K562 (cell line): ENCODE data around the gene PPP1R10. TPM values are rescaled to one million over a fixed set of nuclear protein-coding genes. Genes with fewer than 3 reads are reported as not detected.
A peak's percentile ranks its signal among the peaks of the same experiment; 100 is the strongest.

Experiments
- ATAC-seq: fragments of 200-7000 bp; cut with Tn5 transposase; 3 replicates; pipeline ENCODE4 v1.9.1; 2020; ENCODE audit warnings: moderate library complexity
- BruUV-seq: library from RNA; stranded (reverse); fragments of 400-500 nt; replicated peaks from 2 replicates; lab custom pipeline; 2021; lab: Mats Ljungman, UMichigan
- CTCF ChIA-PET: fragments of 300-600 bp; formaldehyde crosslinking; extraction: SDS; loops from one replicate; lab custom pipeline; 2021; ENCODE audit warnings: low intra/inter-chr PET ratio; lab: Yijun Ruan, JAX
- POLR2A ChIA-PET: fragments of 300-600, 350-650 bp; sonication (Branson Sonifier 250); formaldehyde crosslinking; extraction: SDS; loops from one replicate; lab custom pipeline; 2021; ENCODE audit warnings: antibody characterized with exemption, inconsistent platforms; lab: Yijun Ruan, JAX
- DNase-seq, 4 experiments: peaks; one replicate each; pipeline versions ENCODE4 v3.0.0 to v3.0.0-alpha.2; 2011 to 2018; ENCODE audit warnings: low spot score in 3 of 4, mixed read lengths in 3 of 4; ENCODE audit errors: extremely low read depth in 1 of 4
- FAIRE-seq: peaks from 2 replicates; lab custom pipeline; 2011; peaks lifted over from hg19 to GRCh38; lab: Jason Lieb, UNC
- H2AFZ ChIP-seq: 2 replicates; pipeline ENCODE4 v1.6.0; 2011; ENCODE audit warnings: low read depth, low read length, control low read depth, inconsistent platforms
- H3K27ac ChIP-seq: fragments of 200-600 bp; 3 replicates; pipeline ENCODE4 v1.8.0; 2011; ENCODE audit warnings: low read depth, mild to moderate bottlenecking, control low read depth, inconsistent platforms, low read length, moderate library complexity, mixed read lengths; ENCODE audit errors: extremely low read depth
- H3K27me3 ChIP-seq, 2 experiments: fragments of 300-600 bp in 1 of 2; 2 replicates in 1 of 2; 3 replicates in 1 of 2; pipeline versions ENCODE4 v1.6.0 to v1.8.0; 2011; ENCODE audit warnings: inconsistent platforms in 2 of 2, low read length in 2 of 2, mild to moderate bottlenecking in 1 of 2, mixed read lengths in 1 of 2, moderate library complexity in 1 of 2; ENCODE audit not compliant: control insufficient read depth in 2 of 2, insufficient read depth in 2 of 2
- H3K36me3 ChIP-seq: fragments of 300-600 bp; 3 replicates; pipeline ENCODE4 v1.8.0; 2011; ENCODE audit warnings: mild to moderate bottlenecking, low read length, inconsistent platforms; ENCODE audit not compliant: control insufficient read depth, insufficient read depth
- H3K4me1 ChIP-seq, 2 experiments: fragments of 200-600 bp in 1 of 2; replicated peaks in 1 of 2; 2 replicates in 1 of 2; 3 replicates in 1 of 2; pipeline versions ENCODE4 v1.5.1 to v1.8.0; 2011; ENCODE audit warnings: inconsistent platforms in 2 of 2, low read length in 2 of 2, mild to moderate bottlenecking in 1 of 2, mixed read lengths in 1 of 2, moderate library complexity in 1 of 2; ENCODE audit not compliant: control insufficient read depth in 2 of 2, insufficient read depth in 2 of 2
- H3K4me2 ChIP-seq: 2 replicates; pipeline ENCODE4 v1.6.1; 2011; ENCODE audit warnings: low read length, control low read depth, inconsistent platforms, mixed read lengths; ENCODE audit not compliant: insufficient read depth
- H3K4me3 ChIP-seq: fragments of 200-600 bp; sonication (generic), shearing (Covaris generic); 2 replicates; pipeline ENCODE4 v1.5.1; 2016; ENCODE audit warnings: control low read depth, inconsistent platforms
- H3K79me2 ChIP-seq: fragments of 200-600 bp; 3 replicates; pipeline ENCODE4 v1.8.0; 2011; ENCODE audit warnings: low read length, inconsistent platforms; ENCODE audit not compliant: control insufficient read depth, insufficient read depth
- H3K9ac ChIP-seq, 2 experiments: 2 replicates each; pipeline versions ENCODE4 v1.6.0 to v1.6.1; 2011; ENCODE audit warnings: low read depth in 2 of 2, low read length in 2 of 2, control low read depth in 1 of 2, inconsistent platforms in 1 of 2, mild to moderate bottlenecking in 1 of 2, mixed read lengths in 1 of 2; ENCODE audit not compliant: insufficient read depth in 1 of 2
- H3K9me1 ChIP-seq: one replicate; pipeline ENCODE4 v1.6.0; 2011; ENCODE audit warnings: inconsistent platforms, mild to moderate bottlenecking, low read length, moderate library complexity; ENCODE audit not compliant: control insufficient read depth, insufficient read depth
- H3K9me3 ChIP-seq: replicated peaks from 2 replicates; pipeline ENCODE4 v1.5.1; 2011; ENCODE audit warnings: low read depth, low read length, inconsistent platforms; ENCODE audit not compliant: control insufficient read depth, insufficient read depth
- H4K20me1 ChIP-seq: replicated peaks from 2 replicates; pipeline ENCODE4 v1.6.1; 2011; ENCODE audit warnings: low read length, inconsistent platforms, mixed read lengths; ENCODE audit not compliant: control insufficient read depth, insufficient read depth
- EP400 ChIP-seq: fragments of 450-650 bp; IDR thresholded peaks from 2 replicates; pipeline ENCODE4 v1.6.1; 2017; ENCODE audit warnings: antibody characterized with exemption, mild to moderate bottlenecking, moderate library complexity
- POLR2A ChIP-seq: fragments of 450-650 bp; conservative IDR thresholded peaks from 2 replicates; pipeline ENCODE4 v1.6.1; 2016
- POLR2B ChIP-seq: fragments of 450-650 bp; IDR thresholded peaks from 2 replicates; pipeline ENCODE4 v1.6.1; 2018; ENCODE audit warnings: low read depth; ENCODE audit not compliant: partially characterized antibody
- POLR2G ChIP-seq: fragments of 200-400 bp; formaldehyde crosslinking; IDR thresholded peaks from 2 replicates; pipeline ENCODE4 v1.6.1; 2017; ENCODE audit warnings: low read depth, mild to moderate bottlenecking, antibody characterized with exemption, low read length, moderate library complexity
- POLR2H ChIP-seq: IDR thresholded peaks from 2 replicates; pipeline ENCODE4 v1.6.1; 2016; ENCODE audit warnings: missing genetic modification characterization, low read depth, mild to moderate bottlenecking, control low read depth, missing compliant biosample characterization, moderate library complexity
- SUPT5H ChIP-seq: fragments of 450-650 bp; IDR thresholded peaks from 2 replicates; pipeline ENCODE4 v1.6.1; 2016
- THRB ChIP-seq: fragments of 450-650 bp; formaldehyde crosslinking; conservative IDR thresholded peaks from 2 replicates; pipeline ENCODE4 v1.4.0; 2022; ENCODE audit warnings: mild to moderate bottlenecking, missing genetic modification characterization
- ZFP30 ChIP-seq: fragments of 250-450 bp; sonication (Bioruptor Pico); IDR thresholded peaks from 2 replicates; pipeline ENCODE4 v1.8.0; 2022; ENCODE audit warnings: moderate library complexity, mild to moderate bottlenecking, inconsistent platforms, borderline replicate concordance
- ZNF589 ChIP-seq: fragments of 200-800 bp; sonication (Bioruptor generic); IDR thresholded peaks from 2 replicates; pipeline ENCODE4 v1.6.1; 2016; ENCODE audit warnings: low read depth, missing genetic modification characterization, missing compliant biosample characterization
- whole genome bisulfite sequencing: fragments of 100-300 bp; shearing (Covaris generic); methylation state at CpG from one replicate; pipeline ENCODE4 v1.1.6; 2016; ENCODE audit warnings: low coverage, mixed read lengths; ENCODE audit not compliant: insufficient coverage; ENCODE audit errors: missing lambda C conversion rate; 5-methylcytosine and 5-hydroxymethylcytosine counted together
- in situ Hi-C: fragments of 300-500 bp; cut with MboI; formaldehyde crosslinking; loops from 4 replicates; pipeline ENCODE4 v1.15.0; 2018; ENCODE audit warnings: inconsistent platforms, mixed read lengths
- intact Hi-C: fragments of 100-400 bp; cut with micrococcal nuclease; formaldehyde crosslinking; loops from 2 replicates; pipeline ENCODE4 v1.14.2; 2022
- polyA plus RNA-seq, 8 experiments: library from polyadenylated mRNA; depleted of rRNA in 4 of 8; stranded (reverse) in 5 of 8; unstranded in 3 of 8; fragments of >200 nt; fragmentation: Nextera tagmentation in 2 of 8; fragmentation: Illumina TruSeq in 1 of 8; extraction: Ambion mirVana in 2 of 8; extraction: Trizol in 1 of 8; gene quantifications; 2 replicates each; pipeline versions ENCODE4 v1.2.1 to v1.2.3, GENCODE V29; 2011 to 2014; ENCODE audit warnings: inconsistent platforms in 1 of 8, missing spikeins in 1 of 8
- total RNA-seq, 7 experiments: library from RNA; depleted of rRNA in 6 of 7; stranded (reverse); fragments of >200 nt in 6 of 7; fragmentation: Illumina TruSeq in 2 of 7; extraction: Trizol in 2 of 7; gene quantifications; 2 replicates each; pipeline versions ENCODE4 v1.2.1 to v1.2.3, GENCODE V29; 2011 to 2021; ENCODE audit warnings: low replicate concordance in 1 of 7

The PPP1R10 gene
- total and polyA plus RNA-seq, 9 of the 15 experiments (the other 6 are each of a cell fraction or from before 2014, with no cell fraction given) = 14.1 to 65.5 (median 32.6) TPM

GRCh38 chr6:30564114-30564513, 52.9 kb downstream of the PPP1R10 start:
- POLR2A ChIA-PET = interaction anchor here (0.6 to 1.8 kb wide), 6 partner anchors 9 to 653 kb away, joined by 3 to 7 read pairs (median 4); no protein-coding TSS in a partner anchor
- no peaks in the 10 kb centered on the region for H3K9me1 ChIP-seq
- no peak for ATAC-seq
- TF ChIP-seq EP400 (no peak), SUPT5H (peak; percentile 54), THRB (CRISPR knock-in tag) (0 out of 2 replicates have a peak, but pooled peaks have one; percentile 64), POLR2B (peak; percentile 24), POLR2H (tag) (no peak), ZFP30 (CRISPR knock-in tag) (no peak), POLR2A (peak; percentile 61), ZNF589 (CRISPR knock-in tag) (no peak), POLR2G (0 out of 2 replicates have a peak, but pooled peaks have one; percentile 4)
- TF ChIP-seq, all 486 proteins: peak for 5
- no peaks in the 10 kb centered on the region for H4K20me1 ChIP-seq
- no peak overlapping the region for H3K4me2 ChIP-seq
- peaks cover 18% of the 10 kb centered on the region for H3K79me2 ChIP-seq
- no peak overlapping the region for H3K9ac ChIP-seq
- peaks cover 49% of the 10 kb centered on the region for H3K36me3 ChIP-seq
- intact Hi-C loops = no loop called here
- DNase-seq = no peak
- peaks cover 4 to 8% of the 10 kb centered on the region in 2 experiments; a peak in 3 of 5 replicates for H3K4me1 ChIP-seq
- no peak overlapping the region for H3K4me3 ChIP-seq
- WGBS = 100% methylated on average over 1 of the region's 1 CpG
- no TSS peak for BruUV-seq
- CTCF ChIA-PET = no interaction called here
- in situ Hi-C loops = no loop called here
- H2AFZ ChIP-seq = no peak overlapping the region
- H3K27ac ChIP-seq = no peak overlapping the region
- no peak for FAIRE-seq
- H3K27me3 ChIP-seq = no peaks in the 10 kb centered on the region
- no peaks in the 10 kb centered on the region for H3K9me3 ChIP-seq
